NCI-H1694 (cell line): ENCODE measurements around the gene FLT3LG.

Experiments used
- DNase-seq: peaks from one replicate; lab custom pipeline; 2025; lab: John Stamatoyannopoulos, UW

Gene FLT3LG, protein sequence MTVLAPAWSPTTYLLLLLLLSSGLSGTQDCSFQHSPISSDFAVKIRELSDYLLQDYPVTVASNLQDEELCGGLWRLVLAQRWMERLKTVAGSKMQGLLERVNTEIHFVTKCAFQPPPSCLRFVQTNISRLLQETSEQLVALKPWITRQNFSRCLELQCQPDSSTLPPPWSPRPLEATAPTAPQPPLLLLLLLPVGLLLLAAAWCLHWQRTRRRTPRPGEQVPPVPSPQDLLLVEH

DNA sequence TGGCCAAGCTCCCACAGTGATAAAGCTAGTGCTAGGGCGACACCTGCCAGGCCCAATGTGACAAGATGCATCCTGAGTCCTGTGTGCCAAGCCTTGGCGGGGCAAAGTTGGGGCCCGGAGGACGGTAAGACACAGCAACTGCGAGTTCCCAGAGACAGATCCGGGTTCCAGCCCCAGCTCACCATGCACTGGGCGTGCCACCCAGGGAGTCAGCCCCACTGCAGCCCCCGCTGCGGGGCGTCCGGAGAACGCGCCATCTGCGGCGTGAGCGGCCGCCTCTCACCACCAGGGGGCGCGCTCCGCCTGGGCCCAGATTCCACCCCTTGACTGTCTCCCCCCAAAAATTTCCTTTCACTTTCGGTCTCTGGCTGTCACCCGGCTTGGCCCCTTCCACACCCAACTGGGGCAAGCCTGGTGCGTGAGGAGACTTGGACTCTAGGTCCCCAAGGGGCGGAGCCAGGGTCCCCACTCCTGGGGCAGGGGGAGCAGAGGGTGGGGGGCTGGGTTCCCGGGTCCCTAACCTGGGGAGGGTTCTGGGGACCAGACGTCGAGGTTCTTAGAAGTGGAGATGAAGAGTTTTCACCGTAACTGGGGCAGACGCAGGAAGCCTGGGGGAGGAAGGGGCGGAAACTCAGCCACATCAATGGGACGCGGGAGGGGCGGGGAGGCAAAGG lies at the start of gene FLT3LG:
TSS of gene FLT3LG (plus strand) at position 348 of the 674 bp plus-strand sequence. CDS start 425 bp downstream, outside the sequence.
- DNase-seq = peak; percentile 67

DNA sequence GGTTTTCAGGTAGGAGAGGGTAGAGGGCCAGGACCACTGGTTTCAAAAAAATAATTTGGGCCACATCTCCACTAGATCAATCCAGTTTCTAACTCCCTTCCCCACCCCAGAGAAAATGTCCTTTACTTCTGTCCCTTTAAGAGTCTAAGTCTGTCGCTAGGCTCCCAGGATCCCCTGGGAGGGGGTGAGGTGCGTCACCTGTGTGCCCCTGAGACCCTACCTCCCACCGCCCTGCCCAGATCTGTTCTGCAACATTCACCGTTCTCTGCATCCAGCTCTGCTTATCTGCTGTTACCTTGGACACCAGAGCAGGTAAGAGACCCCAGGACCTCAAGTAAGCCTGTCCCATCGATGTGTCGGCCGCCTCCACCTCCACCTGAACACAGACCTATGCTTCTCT lies 48.8 kb upstream of the FLT3LG start, which contains the start of gene GFY:
TSS of gene GFY (plus strand) at position 211 of the 400 bp plus-strand sequence. CDS start 1,043 bp downstream, outside the sequence.
- no peak for DNase-seq

DNA sequence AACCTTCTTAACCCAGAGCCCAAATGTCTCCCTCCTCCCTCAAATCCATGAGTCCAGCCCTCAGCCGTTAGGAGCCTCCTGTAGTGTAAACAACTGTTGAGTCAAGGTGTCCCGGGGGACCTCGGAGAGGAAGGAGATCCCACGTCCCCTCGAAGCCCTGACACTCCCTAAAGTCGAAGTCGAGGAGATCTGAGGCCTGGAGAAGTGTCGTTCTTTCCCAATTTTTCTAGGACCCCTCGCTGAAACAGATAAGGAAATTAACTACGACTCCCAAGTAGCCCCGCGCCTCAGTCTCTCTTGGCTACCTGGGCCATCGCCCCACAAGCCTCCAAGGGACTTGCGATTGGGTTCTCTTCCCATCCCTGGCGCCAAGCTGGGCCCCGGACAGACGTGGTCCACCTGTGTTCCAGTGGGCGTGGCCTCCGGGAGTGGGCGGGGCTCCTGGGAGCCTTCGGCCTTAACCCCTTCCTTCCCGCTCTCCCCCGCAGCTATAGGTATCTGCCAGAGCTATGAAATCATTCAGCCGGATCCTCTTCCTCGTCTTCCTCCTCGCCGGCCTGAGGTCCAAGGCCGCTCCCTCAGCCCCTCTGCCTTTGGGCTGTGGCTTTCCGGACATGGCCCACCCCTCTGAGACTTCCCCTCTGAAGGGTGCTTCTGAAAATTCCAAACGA lies 48.0 kb upstream of the FLT3LG start:
- no peak for DNase-seq

DNA sequence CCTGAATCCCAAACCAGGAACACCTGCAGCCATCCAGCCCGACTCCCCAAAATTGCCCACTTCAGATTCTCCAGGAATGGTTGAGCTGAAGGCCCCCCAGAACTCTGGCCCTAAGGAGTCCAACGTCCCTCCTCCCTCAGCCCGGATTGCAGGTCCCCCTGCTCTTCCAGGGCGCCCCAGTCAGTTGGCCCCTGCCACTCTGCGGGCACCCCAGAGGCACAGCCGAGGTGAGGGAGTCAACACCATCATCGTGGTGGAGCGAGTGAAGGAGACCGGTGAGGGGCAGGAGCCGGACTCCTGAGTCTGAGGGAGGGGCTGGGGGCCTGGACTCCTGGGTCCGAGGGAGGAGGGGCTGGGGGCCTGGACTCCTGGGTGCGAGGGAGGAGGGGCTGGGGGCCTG lies 46.7 kb upstream of the FLT3LG start:
- DNase-seq = no peak

DNA sequence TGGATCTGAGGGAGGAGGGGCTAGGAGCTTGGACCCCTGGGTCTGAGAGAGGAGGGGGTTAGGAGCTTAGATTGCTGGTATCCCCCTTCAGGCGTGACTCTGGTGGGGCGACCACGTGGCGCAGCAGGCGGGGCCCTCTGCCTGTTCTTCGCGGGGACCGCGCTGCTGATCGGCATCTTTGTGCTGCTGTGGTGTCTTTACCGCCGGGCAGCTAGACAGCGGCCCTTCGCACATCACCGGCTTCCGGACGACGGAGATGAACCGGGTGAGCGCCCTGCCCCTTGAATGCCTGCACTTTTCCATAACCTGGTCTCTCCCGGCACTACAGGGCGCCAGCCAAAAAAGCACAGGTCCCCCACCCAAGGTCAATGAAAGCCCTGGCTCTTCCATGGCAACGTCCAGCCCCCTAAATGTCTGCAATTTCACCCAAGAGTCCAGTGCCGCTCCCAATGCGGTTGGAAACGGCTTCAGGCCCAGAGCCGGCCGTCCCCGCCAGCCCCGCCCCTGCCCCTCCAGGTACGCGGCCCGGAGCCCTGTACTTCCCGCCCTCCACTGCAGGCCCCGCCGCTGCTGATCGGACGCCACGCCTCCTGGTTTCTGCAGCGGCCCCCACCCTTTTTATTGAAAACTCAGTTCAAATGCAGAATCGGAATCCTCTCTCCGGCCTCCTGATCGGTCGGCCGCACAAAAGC lies 46.0 kb upstream of the FLT3LG start:
- DNase-seq = no peak

DNA sequence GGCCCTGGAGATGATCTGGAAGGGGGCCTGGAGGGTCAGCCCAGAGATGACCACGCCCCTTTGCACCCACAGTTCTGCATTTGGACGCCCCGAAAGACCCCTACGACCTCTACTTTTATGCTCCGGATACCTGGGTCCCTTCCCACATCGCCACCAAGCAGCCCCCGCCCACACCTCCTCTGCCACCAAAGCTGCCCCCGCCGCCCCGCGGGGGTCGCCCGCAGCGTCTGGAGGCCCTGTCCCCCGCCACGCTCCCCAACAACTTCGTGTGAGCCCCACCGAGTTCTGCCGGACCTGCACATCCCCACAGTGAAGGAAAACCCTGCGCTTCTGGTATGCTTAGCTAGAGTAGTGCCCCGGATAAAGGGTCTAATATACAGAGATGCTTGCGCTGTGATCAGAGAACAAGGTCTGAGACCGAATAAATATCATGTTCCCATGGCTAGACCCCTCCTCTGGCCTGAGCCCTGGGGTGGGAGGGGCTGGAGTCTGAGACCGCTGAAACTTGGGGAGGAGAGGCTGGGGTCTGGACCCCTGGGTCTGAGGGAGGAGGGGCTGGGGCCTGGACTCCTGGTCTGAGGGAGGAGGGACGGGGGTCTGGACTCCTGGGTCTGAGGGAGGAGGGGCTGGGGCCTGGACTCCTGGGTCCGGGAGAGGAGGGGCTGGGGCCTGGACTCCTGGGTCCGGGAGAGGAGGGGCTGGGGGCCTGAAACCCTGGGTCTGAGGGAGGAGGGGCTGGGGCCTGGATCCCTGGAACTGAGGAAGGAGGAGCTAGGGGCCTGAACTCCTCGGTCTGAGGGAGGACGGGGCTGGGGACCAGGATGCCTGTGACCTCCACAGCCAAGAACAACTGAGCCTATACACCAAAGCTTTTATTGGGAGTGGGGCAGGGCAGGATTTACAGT lies 45.2 kb upstream of the FLT3LG start:
- no peak for DNase-seq

DNA sequence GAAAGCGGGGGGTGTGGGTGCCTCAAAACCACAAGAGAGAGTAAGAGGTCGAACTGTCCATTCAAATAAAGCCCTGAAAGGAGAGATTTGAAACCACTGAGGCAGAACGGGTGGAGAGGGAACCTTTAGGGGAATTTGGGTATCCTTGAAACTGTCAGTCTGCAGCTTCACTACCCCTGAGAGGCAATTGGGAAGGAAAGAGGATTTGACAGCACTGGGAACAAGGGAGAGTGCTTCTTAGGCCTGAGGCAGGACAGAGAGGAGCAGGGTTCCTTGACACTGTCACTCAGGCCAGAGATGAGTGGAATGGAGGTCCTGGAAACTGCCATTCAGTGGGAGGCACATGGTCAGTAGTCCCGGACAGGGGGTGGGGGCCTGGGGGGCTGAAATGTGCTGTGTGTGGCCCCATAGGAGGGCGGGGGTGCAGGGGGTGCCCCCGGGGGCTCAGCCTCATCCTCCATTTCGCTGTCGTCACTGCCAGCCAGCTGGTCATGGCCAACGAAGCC lies 43.8 kb upstream of the FLT3LG start:
- no peak for DNase-seq

DNA sequence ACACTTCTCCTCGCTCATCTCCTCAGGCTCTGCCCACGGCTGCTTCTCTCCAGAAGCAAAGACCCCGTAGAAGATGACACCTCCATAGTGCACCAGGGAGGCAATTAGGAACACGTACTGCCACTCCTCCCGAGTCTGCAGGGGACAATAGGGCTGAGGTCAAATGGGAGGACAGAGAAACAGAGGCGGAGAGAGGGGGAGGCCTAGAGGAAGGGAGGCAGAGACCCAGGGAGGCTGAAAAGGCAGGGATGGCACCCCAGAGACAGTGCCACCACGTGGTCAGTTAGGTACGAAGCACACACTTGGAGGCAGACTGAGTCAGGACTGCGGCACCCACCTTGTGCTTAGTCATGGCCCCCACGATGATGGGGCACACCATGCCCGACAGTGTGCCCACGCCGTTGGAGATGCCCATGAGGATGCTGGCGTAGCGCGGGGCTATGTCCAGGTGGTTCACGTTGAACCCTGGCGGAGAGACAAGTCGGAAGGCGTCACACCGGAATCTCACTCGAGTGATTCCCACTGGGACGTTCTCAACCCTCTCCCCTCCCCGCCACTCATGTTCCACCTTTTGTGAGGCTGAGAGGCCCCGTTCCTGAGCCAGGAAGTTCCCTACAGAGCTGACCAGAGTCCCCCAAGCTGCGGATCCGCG lies 43.2 kb upstream of the FLT3LG start:
- DNase-seq = no peak

DNA sequence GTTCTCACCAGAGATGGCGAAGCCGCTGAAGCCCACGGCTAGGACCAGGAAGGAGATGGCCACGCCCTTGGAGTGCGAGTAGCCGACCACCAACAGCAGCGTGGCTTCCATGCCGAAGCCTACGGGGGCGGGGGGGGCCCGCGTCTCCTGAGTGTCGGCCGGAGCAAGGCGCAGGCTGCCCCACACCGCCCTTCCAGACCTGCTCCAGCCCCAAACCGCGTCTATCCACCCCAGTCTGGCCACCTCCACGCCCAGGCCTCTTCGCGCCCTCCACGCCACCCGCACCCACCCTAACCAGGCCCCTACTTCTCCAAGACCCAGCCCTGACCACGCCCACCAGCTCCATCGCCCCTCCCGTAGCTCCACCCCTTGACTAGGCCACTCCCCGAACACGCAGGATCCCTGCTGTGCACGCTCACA lies 42.7 kb upstream of the FLT3LG start:
- no peak for DNase-seq

DNA sequence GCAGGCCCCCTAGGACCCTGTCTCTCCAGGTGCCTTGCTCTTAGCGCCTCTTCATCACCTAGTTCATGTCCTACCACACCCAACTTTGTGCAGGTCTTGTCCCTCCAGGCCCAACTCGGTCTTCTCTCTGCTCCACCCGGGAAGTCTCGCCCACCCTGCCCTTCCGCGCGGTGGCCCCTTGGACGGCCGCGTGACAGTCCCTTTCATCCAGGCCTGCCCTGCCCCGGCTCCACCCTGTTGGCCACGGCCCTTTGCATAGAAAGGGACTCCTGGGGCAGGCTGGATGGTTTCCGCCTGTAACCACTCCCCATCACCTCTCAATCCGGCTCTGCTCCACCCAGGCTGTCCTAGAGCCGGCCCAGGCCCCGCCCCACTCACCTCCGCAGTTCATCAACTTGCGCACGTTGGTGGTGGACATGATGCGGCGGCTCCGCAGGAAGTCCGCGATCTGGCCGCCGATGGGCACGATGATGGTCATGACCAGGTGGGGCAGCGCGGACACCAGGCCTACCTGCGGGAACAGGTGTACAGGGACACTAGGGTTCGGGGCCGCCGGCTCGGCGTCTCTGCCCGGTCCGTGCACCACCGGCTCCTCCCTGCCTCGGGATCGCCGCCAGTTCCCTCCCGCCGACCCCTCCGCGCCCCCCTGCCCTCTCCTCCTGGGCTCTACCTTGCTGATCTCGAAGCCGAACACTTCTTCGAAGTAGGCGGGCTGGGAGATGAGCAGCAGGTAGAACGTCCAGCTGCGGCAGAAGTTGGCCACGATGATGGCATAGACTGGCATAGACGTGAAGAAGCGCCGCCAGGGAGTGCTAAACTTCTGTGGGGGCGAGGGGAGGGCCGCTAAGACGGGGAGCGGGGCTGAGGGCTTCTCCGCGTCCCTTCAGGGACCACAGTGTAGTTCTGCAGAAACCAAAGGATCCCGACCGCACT lies 41.6 kb upstream of the FLT3LG start:
- DNase-seq = no peak

DNA sequence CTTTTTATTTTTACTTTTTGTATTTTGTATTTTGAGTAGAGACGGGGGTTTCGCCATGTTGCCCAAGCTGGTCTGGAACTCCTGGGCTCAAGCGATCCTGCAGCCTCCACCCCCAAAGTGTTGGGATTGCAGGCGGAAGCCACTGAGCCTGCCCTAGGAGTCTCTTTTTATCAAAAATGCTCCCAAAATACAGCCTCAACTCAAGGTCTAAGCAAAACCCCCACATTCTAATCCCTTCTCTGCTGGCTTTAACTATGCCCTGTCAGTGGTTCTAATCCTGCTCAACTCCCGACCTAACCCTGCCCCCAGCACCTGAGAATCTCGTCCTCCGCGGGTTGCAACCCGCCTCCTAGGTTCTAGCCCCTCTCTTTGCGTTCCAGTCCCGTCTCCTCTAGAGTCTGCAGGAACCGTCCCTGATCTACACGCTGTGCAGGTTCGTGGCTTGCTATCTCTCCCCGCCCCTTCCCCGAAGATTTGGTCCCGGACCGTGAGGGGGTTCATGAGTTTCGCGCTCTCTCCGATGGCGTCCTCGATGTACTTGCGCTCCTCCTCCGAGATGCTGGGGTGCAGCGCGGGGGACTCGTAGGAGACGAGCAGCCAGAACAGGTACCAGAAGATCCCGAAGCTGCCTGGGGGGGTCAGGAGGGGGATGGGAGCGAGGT lies 40.6 kb upstream of the FLT3LG start:
- DNase-seq = no peak

DNA sequence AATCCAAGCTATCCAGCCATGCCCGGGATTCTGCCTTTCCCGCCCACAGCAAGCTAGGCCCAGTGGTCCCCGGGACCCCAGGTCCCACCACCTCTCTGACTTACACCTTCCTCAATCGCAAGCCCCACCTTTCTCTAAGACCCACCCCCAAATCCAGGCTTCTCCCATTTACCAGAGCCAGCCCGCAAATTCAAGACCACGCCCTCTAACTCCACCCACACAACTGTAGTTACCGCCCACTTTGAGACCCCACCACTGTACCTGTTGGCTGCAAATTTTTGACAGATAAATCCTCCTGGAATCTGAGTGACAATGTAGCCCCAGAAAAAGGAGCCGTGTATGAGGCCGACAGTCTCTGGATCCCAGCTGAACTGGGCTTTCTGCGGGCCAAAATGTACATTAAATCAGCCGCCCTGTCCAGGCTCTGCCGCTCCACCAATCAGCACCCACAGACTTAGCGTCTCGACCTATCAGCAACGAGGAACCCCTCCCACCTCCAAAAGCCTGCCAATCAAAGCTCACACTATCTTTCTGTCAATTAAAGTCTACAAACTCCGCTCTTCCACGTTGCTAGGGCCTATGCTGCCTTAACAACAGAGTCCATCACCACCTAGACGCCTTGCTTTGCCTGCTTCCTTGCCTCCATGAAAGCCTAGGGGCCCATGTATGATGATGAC lies 39.0 kb upstream of the FLT3LG start:
- DNase-seq = no peak

DNA sequence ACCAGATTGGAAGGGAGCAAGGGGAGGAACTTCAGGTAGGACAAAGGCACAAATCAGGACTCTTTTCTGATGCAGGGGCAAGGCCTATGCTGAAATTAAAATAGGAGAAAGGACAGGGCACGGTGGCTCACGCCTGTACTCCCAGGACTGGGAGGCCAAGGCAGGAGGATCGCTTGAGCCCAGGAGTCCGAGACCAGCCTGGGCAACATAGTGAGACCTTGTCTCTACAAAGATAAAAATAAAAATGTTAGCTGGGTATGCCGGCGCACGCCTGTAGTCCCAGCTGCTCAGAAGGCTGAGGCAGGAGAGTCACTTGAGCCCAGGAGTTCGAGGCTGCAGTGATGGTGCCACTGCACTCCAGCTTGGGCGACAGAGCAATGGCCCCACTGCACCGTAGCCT lies 38.3 kb upstream of the FLT3LG start:
- DNase-seq = no peak

DNA sequence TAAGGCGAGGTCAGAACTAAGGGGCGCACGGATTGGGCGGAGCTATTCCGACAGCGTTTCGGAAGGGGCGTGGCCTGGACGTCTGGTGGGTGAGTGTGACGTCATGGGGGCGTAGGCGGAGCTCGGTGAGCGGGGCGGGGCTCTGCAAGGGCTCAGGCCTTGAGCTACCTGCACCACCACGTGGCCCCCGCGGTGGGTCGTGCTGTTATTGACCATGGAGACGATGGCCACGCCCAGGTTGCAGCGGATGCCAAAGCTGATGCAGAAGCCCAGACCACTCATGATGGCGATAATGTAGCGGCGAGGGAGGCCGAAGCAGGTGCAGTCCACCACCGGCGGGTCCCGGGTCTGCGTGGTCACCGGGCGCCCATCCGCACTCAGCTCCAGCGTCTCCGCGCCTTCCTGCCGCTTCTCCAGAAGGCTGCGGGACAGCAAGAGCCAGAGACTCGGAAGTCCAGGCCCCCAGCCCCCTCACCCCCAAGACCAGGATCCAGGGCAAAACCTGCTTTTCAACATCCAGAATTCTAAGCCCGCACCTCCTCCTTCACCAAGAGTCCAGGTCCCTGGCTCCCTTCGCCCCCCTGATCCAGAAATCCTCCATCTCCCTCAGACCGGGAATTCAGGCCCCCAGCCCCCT lies 37.5 kb upstream of the FLT3LG start:
- no peak for DNase-seq

DNA sequence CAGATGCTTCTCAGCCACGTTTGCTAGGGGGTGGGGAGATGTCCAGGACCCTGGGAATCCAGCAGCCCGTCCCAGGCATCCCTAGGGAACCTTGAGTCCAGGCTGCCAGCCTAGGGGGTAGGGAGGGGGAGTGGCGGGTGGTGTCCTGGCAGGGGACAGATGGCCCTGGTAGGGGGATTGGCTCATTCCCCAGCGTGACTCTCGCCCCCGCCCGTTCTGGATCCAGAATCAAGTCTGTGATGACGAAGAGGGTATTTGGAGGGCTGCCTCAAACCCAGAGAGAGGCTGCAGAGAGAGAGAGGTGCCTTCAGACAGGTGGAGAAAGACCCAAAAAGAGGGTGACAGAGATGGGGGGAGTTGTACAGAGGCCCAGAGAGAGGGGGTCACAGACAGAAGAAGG lies 36.8 kb upstream of the FLT3LG start:
- DNase-seq = peak; percentile 54

DNA sequence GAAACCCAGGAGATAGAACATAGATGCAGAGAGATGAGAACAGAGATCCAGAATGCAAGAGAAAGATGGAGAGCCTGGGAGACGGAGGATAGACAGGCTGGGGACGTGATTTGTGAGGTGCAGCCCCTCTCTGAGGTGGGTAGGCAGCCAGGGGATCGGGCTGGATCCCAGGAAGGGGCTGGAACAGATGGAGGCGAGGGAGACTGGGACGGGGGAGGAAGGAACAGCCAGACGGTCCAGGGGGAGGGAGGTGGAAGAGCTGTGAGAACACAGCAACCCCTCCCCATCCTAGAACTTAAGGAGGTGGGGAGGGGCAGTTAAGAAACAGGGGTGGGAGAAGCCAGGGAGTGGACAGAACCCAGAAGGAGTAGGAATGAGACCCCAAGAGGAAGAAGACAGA lies 35.8 kb upstream of the FLT3LG start:
- DNase-seq = no peak

DNA sequence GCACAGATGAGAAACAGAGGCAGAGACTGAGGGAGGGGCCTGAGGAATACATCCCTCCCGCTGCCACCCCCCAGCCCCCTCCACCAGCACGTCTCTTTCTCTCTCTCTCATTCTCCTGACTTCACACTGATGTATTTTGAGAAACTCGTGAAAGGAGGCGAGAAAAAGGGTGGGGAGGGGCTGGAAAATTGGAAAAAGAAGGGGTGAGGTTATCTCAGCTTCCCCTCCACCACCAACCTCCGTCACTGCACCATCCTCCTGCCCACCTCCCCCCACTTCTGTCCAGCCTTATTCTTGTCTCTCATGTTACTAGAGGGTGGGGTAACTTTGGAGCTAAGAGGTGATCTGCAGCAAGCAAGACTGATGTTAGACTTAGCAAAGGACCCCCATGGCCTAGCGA lies 34.2 kb upstream of the FLT3LG start:
- DNase-seq = no peak
